Mesenteric fat pad (tissue), 1 donor: ENCODE results near the gene PHLDA2. TPM values are rescaled to one million over a fixed set of nuclear protein-coding genes. Genes with fewer than 3 reads are reported as not detected.
A peak's percentile ranks its signal among the peaks of the same experiment; 100 is the strongest.
"Not testable (repeated sequence)": the region's sequence is repeated elsewhere in the genome, so short reads cannot be mapped to it uniquely, and the experiment has no call there.

Experiments
- DNase-seq: peaks from one replicate; pipeline ENCODE4 v3.0.0-alpha.2; 2020; ENCODE audit warnings: low spot score
- total RNA-seq: library from RNA; stranded (reverse); fragmentation: NEBNext Ultra II Directional; extraction: Animal tissue kit (Norgen Biotek cat#: 25700); gene quantifications from one replicate; pipeline ENCODE4 v1.2.1, GENCODE V29; 2021
- donor health status: DM: yes; HTN: yes; CAD: no.

The PHLDA2 gene
- total RNA-seq, 1 donor from 2014 or later: 6.8 TPM

GRCh38 chr11:2945031-2945756 is 16.0 kb upstream of the PHLDA2 start:
- DNase-seq: no peak

DNA sequence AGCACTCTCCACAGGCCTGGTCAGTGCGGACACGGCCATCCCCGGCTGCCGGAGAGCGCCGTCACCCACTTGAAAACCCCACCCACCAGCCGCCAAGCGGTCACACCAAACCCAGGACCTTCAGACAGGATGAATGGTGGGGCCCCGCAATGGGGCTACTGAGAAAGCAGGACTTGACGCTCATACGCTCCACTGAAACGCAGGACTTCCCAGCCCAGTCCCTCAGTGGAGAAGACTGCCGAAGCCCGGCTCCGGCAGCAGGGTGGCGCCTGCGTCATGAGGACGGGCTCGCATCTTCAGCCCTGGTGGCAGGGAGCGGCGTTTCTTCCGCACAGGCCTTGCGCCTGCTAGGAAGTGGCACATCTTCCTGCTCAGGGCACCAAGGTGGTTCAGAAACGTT is 15.3 kb upstream of the PHLDA2 start:
- DNase-seq: no peak

DNA sequence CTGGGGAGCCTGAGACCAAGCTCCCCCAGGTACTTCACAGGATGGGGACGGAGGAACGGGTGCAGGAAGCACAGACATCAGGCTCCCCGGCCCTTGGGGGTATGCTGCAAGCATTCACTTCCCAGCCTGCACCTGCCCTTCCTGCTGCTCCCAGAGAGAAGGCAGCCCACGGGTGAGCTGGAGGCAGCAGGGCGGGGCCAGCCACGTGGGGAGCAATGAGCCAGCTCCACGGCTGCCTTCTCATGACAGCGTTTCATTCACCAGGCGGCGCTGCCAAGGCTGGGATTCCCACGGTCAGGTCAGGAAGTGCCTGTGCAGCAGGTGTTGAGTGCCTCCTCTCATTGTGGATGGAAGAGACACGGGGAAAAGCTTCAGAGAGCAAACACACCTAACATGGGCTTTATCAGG is 14.5 kb upstream of the PHLDA2 start:
- DNase-seq: peak; percentile 89

DNA sequence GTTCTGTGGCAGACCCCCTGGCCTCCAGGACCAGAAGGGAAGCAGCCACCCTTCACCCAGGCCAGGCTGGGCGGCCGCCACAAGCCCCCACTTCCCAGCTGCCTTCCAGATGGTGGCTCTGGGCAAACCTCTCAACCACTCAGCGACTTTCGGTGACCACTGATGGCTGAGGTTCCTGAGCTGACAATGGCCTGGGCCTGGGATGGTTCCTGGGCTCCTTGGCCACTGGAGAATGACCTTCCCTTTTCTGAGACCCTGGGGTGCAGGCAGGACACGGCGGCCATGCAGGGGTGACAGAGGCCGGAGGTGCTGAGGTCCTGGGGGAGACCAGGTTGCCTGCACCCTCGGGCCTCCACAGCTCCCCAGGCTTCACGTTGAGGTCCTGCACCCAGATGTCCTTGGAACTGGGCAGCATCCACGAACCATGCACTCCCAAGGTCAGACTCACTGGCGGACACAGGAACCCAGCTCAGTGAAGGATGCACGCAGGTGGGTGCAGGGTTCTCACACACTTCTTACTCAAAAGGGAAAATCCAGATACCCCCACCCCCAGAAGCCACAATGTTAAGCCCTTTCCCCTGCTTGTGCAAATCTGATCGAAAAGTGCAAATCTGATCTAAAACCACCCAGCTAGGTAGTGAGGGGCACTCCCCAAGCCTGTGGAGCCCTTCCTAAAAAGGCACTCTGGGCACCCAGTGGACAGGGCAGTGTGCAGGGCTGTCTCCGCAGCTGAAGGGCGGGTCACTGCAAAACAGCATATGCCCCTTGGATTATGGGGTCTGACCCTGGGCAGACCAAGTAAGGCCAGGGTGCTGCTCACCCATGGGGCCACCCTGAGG is 13.9 kb upstream of the PHLDA2 start:
- DNase-seq: no peak

DNA sequence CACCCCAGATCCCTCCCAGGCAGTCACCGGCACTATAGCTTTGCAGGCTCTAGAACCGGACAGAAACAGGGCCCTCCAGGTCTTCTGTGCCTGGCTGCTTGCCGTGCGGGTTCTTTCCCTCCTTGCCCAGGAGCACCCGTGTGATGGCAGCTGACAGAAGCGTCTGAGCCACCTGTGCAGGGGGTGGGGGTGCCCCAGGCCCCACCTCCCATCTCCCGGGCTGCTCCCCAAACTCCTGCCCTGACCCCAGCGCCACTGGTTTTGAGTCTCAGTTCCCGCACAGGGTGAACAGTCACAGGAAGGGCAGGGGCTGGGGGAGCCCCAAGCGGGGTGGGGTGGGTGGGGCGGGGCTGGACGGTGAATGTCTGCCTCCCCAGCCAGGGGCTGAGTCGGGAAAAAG is 13.2 kb upstream of the PHLDA2 start:
- DNase-seq: no peak

GRCh38 chr11:2940921-2941821 is 12.0 kb upstream of the PHLDA2 start:
- peak; percentile 73 for DNase-seq

DNA sequence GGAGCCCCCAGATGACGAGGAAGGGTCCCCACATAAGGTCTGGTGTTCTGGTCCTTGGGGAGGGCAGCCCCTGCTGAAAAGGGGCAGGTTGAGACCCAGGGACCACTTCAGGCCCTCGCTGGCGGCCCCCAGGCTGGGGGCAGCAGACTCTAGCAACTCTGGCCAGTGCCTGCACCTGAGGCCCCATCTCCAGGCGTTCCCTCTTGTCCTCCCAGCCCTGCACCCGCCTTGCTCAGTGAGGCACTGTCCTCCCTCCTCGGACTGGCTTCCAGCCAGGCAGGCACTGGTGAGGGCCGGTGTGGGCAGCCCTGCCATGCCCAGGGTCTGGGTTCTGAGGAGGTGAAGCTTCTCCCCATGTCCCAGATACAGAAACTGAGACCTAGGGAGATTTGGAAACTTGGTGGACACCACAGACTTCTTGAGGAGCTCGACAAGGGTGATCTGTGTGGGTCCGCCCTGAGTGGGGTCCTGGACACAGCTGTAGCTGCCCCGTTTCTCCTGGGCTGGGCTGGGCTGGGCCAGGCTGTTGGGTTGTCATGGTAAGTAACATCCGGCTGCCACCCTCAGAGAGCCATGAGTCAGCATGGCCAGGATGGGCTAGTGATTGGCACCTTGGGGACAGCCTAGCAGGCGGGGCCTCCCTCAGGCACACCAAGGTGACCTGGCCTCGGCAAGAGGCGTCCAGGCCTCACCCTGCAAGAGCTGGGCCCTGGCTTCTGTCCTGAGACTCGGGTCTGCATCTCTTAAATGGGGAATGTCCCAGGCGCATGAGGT is 11.1 kb upstream of the PHLDA2 start:
- no peak for DNase-seq

- DNase-seq: not testable (repeated sequence)
These were observed 9.5 kb upstream of the PHLDA2 start for GRCh38 chr11:2938458-2939418.

GRCh38 chr11:2937641-2938457 is 8.6 kb upstream of the PHLDA2 start:
- peak; percentile 11 for DNase-seq

GRCh38 chr11:2934611-2935239 is 5.5 kb upstream of the PHLDA2 start:
- no peak for DNase-seq

GRCh38 chr11:2934021-2934550 is 4.9 kb upstream of the PHLDA2 start:
- DNase-seq: no peak

DNA sequence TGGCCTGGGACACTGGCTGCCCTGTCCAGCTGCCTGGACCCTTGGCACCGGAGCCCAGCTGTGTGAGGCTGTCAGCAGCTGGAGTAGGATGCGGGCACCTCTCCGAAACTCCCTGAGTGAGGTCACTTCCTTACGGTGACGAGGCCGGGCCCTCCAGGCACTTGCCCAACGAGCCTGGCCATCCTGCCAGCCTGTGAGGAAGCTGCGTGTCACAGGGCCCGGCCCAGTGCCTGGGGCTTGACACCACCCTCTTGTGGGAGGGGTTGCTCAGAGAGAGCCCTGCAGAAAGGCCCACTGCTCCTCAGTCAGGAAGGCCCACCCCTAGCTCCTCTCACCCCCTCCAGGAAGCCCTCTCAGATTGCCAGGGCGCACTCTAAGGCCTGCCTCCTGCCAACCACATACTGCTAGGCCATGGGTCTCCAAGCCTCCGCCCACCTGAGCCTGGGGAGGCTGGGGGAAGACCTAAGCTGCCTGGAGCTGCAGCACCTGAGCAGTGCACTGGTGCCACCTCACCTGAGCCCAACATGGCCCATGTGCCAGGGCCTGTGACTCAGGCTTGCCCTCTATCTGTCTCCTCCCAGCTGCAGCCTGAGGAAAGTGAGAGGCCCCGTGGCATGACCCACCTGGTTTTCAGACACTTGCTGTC is 4.3 kb upstream of the PHLDA2 start:
- no peak for DNase-seq

DNA sequence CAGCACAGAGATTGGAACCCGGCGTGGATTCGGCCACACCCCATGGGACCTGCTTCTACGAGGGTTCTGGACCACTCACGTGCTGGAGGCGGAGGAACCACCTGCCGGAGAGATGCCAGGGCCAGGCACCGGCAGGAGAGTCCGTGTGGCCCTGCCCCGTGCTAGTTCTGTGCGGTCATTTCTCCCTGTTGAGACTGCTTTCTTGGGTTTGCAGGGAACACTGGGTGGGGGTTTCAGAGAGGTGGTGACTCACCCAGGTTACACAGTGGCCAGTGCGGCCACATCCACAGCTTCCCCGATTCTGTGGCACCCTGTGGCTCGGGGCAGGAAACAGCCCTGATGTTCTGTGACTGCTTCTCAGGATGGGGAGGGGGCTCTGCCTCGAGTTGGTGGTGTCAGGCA is 3.6 kb upstream of the PHLDA2 start:
- DNase-seq: no peak

GRCh38 chr11:2931771-2932738 is 2.8 kb upstream of the PHLDA2 start:
- no peak for DNase-seq

GRCh38 chr11:2931420-2931746 is 2.2 kb upstream of the PHLDA2 start:
- DNase-seq: no peak

DNA sequence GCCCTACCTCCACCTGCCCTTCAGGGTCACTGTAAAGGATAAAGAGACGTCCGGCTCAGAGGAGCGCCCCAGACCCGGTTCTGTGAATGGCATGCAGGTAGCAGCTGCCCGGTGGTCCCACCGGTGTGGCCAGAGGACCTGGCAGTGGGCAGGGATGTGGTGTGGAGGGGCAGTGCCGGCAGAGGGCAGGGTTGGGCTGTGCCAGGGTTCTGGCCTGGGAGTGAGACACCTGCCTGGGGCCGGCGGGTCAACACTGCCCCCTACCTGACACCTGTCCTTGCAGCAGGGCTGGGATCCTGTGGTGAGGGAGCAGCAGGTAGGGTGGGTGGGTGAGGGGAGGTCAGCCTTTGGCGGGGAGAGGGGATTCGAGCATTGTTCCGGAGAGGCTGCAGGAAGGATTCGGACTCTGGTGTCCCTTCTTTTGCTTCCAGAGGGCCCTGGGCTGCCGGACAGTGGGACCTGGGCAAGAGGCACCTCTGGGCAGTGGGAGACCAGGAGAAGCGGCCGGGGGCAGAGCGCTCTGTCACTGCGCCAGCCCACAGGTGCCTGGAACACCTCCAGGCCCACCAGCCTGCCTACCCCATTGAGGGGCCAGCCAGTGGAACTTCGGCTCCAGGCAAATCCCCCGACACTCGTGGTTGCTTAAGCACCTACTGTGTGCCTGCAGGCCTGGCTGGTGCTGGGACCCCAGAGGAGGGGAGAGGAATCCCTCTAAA is 1.6 kb upstream of the PHLDA2 start:
- DNase-seq: no peak
